HUES64 (cell line): ENCODE data around the gene OCIAD1.
"Not testable (repeated sequence)": the region's sequence is repeated elsewhere in the genome, so short reads cannot be mapped to it uniquely, and the experiment has no call there.

ENCODE experiments used
- H3K27ac ChIP-seq: 2 replicates; pipeline ENCODE4 v1.7.0; 2013; ENCODE audit warnings: low read depth, low read length, inconsistent platforms
- H3K27me3 ChIP-seq: 2 replicates; pipeline ENCODE4 v1.6.1; 2013; ENCODE audit warnings: mild to moderate bottlenecking, low read length; ENCODE audit not compliant: insufficient read depth
- H3K36me3 ChIP-seq: 2 replicates; pipeline ENCODE4 v1.6.1; 2013; ENCODE audit warnings: mild to moderate bottlenecking, low read length; ENCODE audit not compliant: insufficient read depth
- H3K4me1 ChIP-seq: 2 replicates; pipeline ENCODE4 v1.6.1; 2013; ENCODE audit warnings: mild to moderate bottlenecking, low read length, moderate library complexity; ENCODE audit not compliant: insufficient read depth
- H3K4me3 ChIP-seq: 2 replicates; pipeline ENCODE4 v1.5.1; 2013; ENCODE audit warnings: mild to moderate bottlenecking, low read length, moderate library complexity
- H3K9ac ChIP-seq: 2 replicates; pipeline ENCODE4 v1.6.1; 2013; ENCODE audit warnings: mild to moderate bottlenecking, low read depth, low read length
- H3K9me3 ChIP-seq: 2 replicates; pipeline ENCODE4 v1.6.1; 2013; ENCODE audit warnings: low read depth, low read length; ENCODE audit not compliant: insufficient read depth
- WGBS: fragments of 150-250, 120-280 bp; methylation state at CpG from one replicate; pipeline ENCODE4 v1.1.7; 2013; ENCODE audit warnings: missing lambda C conversion rate; 5-methylcytosine and 5-hydroxymethylcytosine counted together

OCIAD1 gene

DNA sequence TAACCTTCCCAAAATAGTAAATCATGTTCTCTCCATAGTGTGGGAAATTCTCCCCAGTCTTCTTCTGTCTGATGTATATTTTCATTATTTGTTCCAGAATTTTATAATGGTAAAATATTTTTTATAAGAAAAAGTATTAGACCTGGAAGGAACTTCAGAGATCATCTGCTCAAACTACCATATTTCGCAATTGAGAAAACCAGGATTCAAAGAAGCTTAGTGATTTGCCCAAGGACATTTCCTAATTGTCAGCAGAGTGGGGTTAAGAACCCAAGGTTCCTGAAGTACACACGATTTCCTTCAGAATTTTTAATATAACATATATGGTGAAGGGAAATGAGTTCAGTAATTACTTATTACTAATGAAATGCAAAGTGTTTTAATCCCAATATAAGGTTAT lies 24.1 kb downstream of the OCIAD1 start:
- H3K4me1 ChIP-seq = no peaks in the 10 kb centered on the region
- WGBS = 93% methylated on average over 1 of the region's 2 CpGs
- no peaks in the 10 kb centered on the region for H3K9me3 ChIP-seq
- no peak overlapping the region for H3K9ac ChIP-seq
- no peaks in the 10 kb centered on the region for H3K27me3 ChIP-seq
- peaks cover 96% of the 10 kb centered on the region for H3K36me3 ChIP-seq
- no peak overlapping the region for H3K27ac ChIP-seq
- H3K4me3 ChIP-seq = no peak overlapping the region

DNA sequence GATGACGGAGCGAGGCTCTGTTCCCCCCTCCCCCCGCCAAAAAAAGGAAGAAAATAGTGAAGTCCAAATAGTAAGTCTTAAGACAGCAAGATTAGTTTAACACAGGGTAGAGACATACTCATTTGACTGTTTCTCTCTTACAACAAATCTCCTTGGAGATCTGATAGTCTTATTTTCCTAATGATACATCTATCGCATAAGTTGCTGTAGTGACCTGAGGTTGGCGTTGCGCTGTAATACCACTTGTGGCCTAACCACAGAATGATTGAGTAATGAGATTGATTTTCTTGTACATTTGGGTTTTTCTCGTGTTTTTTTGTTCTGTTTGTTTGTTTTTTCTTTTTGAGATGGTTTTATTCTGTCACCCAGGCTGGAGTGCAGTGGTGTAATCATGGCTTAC lies 27.2 kb downstream of the OCIAD1 start:
- Histone ChIP-seq H3K4me1 (no peaks in the 10 kb centered on the region), H3K9ac (no peak overlapping the region), H3K9me3 (no peaks in the 10 kb centered on the region), H3K4me3 (no peak overlapping the region), H3K27me3 (no peaks in the 10 kb centered on the region), H3K27ac (no peak overlapping the region), H3K36me3 (peaks cover 81% of the 10 kb centered on the region)
- 92% methylated on average over 7 of the region's 7 CpGs for WGBS

DNA sequence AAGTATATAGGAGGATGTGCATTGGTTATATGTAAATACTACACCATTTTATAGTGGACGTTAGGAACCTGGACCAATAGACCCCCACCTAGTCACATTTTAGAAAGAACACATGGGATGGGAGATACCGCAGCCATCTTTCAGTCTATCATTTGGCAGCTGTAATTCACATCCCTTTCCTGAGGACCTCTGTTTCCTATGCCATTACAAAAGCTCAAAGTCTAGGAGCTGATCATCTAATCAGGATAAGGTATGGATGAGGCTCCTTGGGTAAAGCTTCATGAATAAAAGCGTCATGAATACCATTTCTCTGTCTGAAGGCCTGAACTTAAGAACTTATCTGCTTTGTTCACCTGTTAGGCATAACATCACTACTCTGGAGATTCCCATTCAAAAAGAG lies 31.1 kb downstream of the OCIAD1 start:
- Histone ChIP-seq H3K27ac (no peak overlapping the region), H3K27me3 (no peaks in the 10 kb centered on the region), H3K36me3 (peaks cover 44% of the 10 kb centered on the region), H3K4me3 (no peak overlapping the region), H3K9ac (no peak overlapping the region), H3K9me3 (peaks cover 7% of the 10 kb centered on the region; the same call in 1 of the 2 replicates), H3K4me1 (no peaks in the 10 kb centered on the region)
- 93% methylated on average over 3 of the region's 3 CpGs for WGBS

DNA sequence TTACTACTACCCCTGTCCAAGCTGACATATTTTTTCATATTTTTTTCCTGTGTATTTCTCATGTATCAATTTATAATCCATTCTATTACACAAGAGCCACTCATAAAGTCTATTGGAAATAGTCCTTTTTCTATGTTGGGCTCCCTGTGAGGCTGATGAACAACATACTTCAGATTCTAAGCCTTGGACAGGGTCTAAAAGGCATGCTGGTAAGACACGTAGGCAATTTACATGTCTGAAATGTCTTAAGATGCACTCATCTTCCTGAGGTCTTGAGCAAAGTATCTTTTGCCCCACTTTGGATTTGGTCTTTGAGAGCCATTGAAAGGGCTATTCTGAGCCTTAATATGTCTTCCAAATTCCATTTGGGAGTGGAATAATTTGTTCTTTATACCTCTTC lies 31.8 kb downstream of the OCIAD1 start:
- 90% methylated on average over 1 of the region's 1 CpG for WGBS
- Histone ChIP-seq H3K4me1 (no peaks in the 10 kb centered on the region), H3K9me3 (peaks cover 7% of the 10 kb centered on the region; the same call in 1 of the 2 replicates), H3K9ac (no peak overlapping the region), H3K4me3 (no peak overlapping the region), H3K36me3 (peaks cover 38% of the 10 kb centered on the region), H3K27ac (no peak overlapping the region), H3K27me3 (no peaks in the 10 kb centered on the region)

DNA sequence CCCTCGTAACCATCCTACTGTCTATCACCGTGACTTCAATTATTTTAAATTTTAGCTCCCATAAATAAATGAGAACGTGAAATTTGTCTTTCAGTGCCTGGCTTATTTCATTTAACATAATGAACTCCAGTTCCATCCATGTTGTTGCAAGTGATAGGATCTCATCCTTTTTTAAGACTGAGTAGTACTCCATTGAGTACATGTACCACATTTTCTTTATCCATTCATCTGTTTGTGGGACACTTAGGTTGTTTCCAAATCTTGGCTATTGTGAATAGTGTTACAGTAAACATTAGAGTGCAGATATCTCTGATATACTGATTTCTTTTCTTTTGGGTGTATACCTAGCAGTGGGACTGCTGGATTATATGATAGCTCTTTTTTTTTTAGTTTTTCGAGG lies 32.8 kb downstream of the OCIAD1 start:
- Histone ChIP-seq H3K4me3 (no peak overlapping the region), H3K36me3 (peaks cover 27% of the 10 kb centered on the region), H3K9ac (no peak overlapping the region), H3K4me1 (no peaks in the 10 kb centered on the region), H3K27me3 (no peaks in the 10 kb centered on the region), H3K27ac (no peak overlapping the region), H3K9me3 (peaks cover 7% of the 10 kb centered on the region; the same call in 1 of the 2 replicates)
- WGBS = 98% methylated on average over 4 of the region's 4 CpGs

DNA sequence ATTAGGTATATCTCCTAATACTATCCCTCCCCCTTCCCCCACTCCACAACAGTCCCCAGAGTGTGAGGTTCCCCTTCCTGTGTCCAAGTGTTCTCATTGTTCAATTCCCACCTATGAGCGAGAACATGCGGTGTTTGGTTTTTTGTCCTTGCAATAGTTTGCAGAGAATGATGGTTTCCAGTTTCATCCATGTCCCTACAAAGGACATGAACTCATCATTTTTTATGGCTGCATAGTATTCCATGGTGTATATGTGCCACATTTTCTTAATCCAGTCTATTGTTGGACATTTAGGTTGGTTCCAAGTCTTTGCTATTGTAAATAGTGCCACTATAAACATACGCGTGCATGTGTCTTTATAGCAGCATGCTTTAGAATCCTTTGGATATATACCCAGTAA lies 33.8 kb downstream of the OCIAD1 start:
- WGBS = 100% methylated on average over 4 of the region's 4 CpGs
- H3K36me3 ChIP-seq = peaks cover 18% of the 10 kb centered on the region
- not testable (repeated sequence) for H3K9me3 ChIP-seq, H3K27me3 ChIP-seq, H3K4me3 ChIP-seq, H3K9ac ChIP-seq, H3K4me1 ChIP-seq, H3K27ac ChIP-seq

DNA sequence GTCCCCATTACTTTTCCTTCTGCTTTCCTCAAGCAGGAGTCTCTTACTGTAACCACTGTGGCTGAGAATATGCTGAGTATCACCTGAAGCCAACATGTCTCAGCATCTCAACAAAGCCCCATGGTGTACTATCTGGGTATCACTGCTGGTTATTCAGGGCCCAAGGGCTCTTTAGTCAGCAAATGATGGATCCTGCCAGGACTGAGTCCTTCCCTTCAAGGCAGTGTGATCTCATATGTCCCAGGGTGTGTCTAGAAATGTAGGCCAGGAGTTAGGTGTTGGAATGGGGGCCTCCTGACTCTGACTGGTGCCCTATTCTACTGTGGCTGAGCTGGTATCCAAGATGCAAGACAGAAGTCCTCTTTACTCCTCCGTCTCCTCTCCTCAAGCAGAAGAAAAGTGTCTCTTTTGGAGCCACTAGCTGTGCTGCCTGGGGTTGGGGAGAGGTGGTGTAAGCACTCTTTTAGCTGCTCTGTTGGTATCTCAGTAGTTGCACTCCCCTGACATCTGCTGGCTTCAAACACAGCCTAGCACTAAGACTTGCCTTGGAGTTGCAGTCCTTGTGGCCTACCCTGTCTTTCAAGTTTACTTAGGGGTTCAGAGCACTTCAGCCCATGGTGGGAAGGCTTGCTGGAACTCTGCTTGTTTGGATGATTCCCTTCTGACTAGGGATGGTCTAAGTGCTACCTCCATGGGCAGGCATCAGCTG lies 47.1 kb downstream of the OCIAD1 start:
- no peaks in the 10 kb centered on the region for H3K27me3 ChIP-seq
- H3K4me3 ChIP-seq = no peak overlapping the region
- no peaks in the 10 kb centered on the region for H3K9me3 ChIP-seq
- no peak overlapping the region for H3K9ac ChIP-seq
- H3K36me3 ChIP-seq = no peaks in the 10 kb centered on the region
- H3K27ac ChIP-seq = no peak overlapping the region
- no peaks in the 10 kb centered on the region for H3K4me1 ChIP-seq
- no CpG with 5 or more reads among the region's 1 CpG for WGBS

DNA sequence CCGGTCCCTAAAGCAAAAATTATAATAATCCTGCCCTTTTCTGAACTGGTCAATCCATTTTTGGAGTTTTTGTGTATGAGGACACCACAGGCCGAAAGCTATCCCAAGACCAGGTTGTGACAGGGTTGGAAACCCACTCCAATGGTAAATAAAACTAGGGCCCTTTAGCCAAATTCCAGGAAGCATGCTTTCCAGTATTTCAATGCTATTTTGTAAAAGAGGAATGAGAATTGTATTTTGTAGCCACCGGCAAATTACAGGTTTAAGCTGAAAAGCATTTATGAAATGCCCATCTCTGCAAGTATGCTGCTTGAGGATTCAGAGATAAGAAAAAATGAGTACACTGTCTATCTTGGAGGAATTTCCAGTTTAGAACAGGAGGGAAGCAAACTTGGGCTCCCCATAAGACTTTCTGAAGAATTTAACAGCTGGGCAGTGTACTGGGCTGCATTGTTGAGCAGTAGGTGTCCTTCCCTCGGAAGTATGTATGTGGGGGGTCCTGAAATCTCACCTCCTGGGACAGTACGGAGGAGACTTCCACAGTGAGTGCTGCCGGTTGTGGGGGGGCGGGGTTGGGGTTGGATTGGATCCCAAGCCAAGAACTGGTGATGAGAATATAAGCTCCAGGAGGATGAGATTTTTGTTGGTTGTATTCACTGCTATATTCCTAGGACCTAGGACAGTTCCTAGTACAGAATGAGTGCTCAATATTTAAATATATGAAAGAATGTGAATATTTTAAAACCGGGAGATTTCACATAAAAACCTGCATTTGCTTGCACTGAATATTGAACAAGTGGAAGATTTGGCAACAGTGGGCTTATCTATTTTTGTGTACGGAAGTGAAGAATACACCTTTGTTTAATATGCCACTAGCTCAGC lies 48.9 kb downstream of the OCIAD1 start:
- 76% methylated on average over 9 of the region's 9 CpGs for WGBS
- no peak overlapping the region for H3K9ac ChIP-seq
- H3K4me3 ChIP-seq = no peak overlapping the region
- H3K27ac ChIP-seq = no peak overlapping the region
- H3K36me3 ChIP-seq = no peaks in the 10 kb centered on the region
- H3K4me1 ChIP-seq = no peaks in the 10 kb centered on the region
- H3K27me3 ChIP-seq = no peaks in the 10 kb centered on the region
- no peaks in the 10 kb centered on the region for H3K9me3 ChIP-seq

DNA sequence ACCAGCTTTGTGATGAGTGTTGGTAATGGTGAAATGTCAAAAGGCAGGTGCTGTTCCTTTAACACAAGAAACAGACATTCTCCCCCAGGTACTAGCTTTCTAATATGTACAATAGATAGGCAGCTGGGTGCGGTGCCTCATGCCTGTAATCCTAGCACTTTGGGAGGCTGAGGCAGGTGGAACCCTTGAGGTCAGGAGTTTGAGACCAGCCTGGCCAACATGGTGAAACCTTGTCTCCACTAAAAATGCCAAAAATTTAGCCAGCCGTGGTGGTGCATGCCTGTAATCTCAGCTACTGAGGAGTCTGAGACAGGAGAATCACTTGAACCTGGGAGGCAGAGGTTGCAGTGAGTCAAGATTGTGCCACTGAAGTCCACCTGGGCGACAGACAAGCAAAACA lies 50.8 kb downstream of the OCIAD1 start:
- H3K9me3 ChIP-seq, H3K27me3 ChIP-seq, H3K9ac ChIP-seq, H3K36me3 ChIP-seq, H3K27ac ChIP-seq, H3K4me1 ChIP-seq, H3K4me3 ChIP-seq: not testable (repeated sequence)
- 94% methylated on average over 3 of the region's 3 CpGs for WGBS

DNA sequence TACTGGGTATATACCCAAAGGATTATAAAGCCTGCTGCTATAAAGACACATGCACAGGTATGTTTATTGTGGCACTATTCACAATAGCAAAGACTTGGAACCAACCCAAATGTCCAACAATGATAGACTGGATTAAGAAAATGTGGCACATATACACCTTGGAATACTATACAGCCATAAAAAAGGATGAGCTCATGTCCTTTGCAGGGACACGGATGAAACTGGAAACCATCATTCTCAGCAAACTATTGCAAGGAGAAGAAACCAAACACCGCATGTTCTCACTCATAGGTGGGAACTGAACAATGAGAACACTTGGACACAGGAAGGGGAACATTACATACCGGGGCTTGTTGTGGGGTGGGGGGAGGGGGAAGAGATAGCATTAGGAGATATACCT lies 58.9 kb downstream of the OCIAD1 start:
- 100% methylated on average over 3 of the region's 3 CpGs for WGBS
- H3K27ac ChIP-seq, H3K4me3 ChIP-seq, H3K4me1 ChIP-seq, H3K27me3 ChIP-seq, H3K9ac ChIP-seq: not testable (repeated sequence)
- peaks cover 12% of the 10 kb centered on the region for H3K9me3 ChIP-seq
- peaks cover 52% of the 10 kb centered on the region for H3K36me3 ChIP-seq

DNA sequence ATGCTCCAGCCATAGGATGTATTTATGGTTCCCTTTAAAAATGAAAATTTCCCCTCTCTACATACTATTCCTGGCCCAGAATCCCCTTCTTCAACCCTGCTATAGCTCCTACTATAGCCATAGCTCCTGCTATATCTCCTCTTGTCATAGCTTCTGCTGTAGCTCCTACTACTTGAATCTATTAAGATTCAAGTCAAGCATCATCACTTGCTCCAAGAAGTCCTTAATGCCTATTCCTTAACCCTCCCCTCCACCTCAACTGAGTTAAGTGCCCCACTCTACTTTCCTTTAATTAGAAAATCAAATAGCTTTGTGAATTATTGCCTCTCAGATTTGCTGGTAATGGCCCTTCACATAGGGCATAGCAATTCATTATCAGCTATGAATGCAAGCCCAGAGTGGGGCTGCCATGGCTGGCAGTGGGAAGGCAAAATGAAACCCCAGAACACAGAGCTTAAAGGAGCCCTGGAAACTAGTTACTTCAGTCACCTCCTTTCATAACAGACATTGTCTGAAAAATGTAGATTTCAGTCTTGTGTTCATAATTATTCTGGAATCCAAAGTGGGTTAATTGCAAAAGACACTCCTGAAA lies 60.2 kb downstream of the OCIAD1 start:
- H3K36me3 ChIP-seq = peaks cover 66% of the 10 kb centered on the region
- peaks cover 12% of the 10 kb centered on the region for H3K9me3 ChIP-seq
- H3K9ac ChIP-seq = no peak overlapping the region
- no peaks in the 10 kb centered on the region for H3K27me3 ChIP-seq
- H3K4me1 ChIP-seq = no peaks in the 10 kb centered on the region
- H3K4me3 ChIP-seq = no peak overlapping the region
- no peak overlapping the region for H3K27ac ChIP-seq
